Endometrial microvascular endothelial cells (primary cell): Measurements from ENCODE around the gene THSD7A. TPM values are rescaled to one million over a fixed set of nuclear protein-coding genes. Genes with fewer than 3 reads are reported as not detected.
"Not testable (repeated sequence)": the region's sequence is repeated elsewhere in the genome, so short reads cannot be mapped to it uniquely, and the experiment has no call there.

Source experiments
- in situ Hi-C: cut with HindIII; loops from 2 replicates; pipeline ENCODE4 v1.10.0; 2017; ENCODE audit warnings: low sequenced_read_pairs, low pct_unique_long_range_greater_than_20kb; ENCODE audit errors: inconsistent ontology term
- total RNA-seq: library from RNA; depleted of rRNA; stranded (reverse); fragments of >200 nt; gene quantifications from one replicate; pipeline ENCODE4 v1.2.3, GENCODE V29; 2015; ENCODE audit errors: inconsistent ontology term

Gene THSD7A
- total RNA-seq, 1 donor from 2014 or later, result 3.6 TPM

GRCh38 chr7:11570205-11570604 is 261.8 kb downstream of the THSD7A start:
- in situ Hi-C loops, result no loop called here

DNA sequence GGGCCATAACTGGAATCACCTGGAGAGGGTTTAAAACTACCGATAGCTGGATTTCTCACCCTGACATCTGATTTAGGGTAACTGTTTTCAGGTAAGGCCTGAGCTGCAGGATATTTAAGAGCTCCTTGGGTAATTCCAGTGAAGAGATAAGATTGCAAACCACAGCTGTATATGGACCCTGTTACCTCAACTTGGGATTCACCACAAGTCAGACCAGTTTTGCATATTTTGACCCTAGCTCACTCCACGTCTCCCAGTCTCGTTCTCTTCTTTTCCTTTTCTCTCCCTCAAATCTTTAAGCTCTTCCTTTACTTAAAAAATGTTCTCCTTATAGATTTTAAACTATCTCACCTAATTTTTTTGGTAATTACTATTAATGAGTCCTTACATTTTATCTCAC is 264.4 kb downstream of the THSD7A start:
- in situ Hi-C loops, result no loop called here

DNA sequence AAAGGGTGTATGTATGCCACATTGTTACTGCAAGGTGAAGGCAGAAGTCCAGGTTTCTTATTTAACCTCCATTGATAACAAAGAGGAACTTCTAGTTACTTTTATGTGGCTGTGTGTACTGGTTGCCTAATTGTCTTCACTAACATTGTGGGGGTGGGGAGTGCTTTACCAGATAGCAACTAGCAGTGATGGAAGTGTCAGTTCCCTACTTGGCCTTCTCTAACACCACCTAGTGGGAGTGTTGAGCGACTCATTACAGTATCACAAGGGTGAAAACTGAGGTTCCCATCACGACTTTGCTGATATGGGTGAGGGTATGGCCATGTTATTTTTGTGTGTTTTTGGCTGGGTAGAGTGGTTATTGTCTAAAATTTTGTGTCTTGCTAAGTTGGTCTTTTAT is 274.4 kb downstream of the THSD7A start:
- in situ Hi-C loops, result no loop called here

DNA sequence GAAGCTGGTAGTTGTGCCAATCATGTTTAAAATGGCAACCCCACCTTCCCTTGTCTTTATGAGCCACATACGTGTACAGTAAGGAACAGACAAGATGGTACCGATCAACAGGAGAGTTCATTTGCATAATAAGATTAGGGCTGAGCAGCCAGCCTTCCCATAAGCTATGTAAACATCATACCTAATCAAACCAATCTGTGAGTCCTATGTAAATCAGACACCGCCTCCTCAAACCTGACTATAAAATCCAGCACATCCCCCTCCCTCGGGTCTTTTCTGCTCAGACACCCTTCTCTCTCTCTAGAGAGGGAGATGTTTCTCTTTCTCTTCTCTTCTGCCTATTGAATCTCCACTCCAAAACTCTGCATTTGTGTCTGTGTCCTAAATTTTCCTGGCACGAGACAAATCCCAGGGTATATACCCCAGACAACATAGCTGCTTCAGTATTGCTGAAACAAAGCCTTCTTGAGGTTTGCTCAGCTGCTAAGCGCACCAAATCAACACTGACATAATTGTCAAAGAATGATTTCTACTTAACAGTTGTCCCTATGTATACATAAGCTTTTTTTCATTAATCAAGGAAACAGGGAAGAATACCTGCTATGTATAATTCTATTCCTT is 279.2 kb downstream of the THSD7A start:
- in situ Hi-C loops, result no loop called here

- in situ Hi-C loops, result no loop called here
Measured at GRCh38 chr7:11551470-11551869, 280.5 kb downstream of the THSD7A start.

GRCh38 chr7:11548532-11548931 is 283.5 kb downstream of the THSD7A start:
- in situ Hi-C loops, result no loop called here

- in situ Hi-C loops, result no loop called here
Measured at GRCh38 chr7:11541330-11541729, 290.7 kb downstream of the THSD7A start.

- in situ Hi-C loops, result no loop called here
Measured at GRCh38 chr7:11540271-11540761, 291.7 kb downstream of the THSD7A start.

- in situ Hi-C loops, result no loop called here
Measured at GRCh38 chr7:11539853-11540252, 292.1 kb downstream of the THSD7A start.

GRCh38 chr7:11538751-11539299 is 293.2 kb downstream of the THSD7A start:
- in situ Hi-C loops, result no loop called here

DNA sequence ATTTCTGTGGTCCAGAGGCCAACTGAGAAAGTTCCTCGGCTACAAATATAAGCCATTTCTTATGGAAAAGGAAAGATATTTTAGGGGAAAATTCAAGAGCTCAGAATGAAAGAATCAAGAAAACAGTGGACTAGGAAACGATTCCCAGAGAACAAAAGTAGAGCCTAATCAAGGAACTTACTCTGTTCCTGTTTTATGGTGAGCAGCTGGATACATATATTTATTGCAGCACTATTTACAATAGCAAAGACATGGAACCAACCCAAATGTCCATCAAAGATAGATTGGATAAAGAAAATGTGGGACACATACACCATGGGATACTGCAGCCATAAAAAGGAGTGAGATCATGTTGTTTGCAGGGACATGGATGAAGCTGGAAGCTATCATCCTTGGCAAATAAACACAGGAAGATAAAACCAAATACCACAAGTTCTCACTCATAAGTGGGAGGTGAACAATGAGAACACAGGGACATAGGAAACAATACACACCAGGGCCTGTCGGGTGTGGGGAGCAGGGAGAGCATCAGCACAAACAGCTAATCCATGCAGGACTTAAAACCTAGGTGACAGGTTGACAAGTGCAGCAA is 298.7 kb downstream of the THSD7A start:
- in situ Hi-C loops, result no loop called here

GRCh38 chr7:11529382-11529781 is 302.6 kb downstream of the THSD7A start:
- in situ Hi-C loops, result no loop called here

DNA sequence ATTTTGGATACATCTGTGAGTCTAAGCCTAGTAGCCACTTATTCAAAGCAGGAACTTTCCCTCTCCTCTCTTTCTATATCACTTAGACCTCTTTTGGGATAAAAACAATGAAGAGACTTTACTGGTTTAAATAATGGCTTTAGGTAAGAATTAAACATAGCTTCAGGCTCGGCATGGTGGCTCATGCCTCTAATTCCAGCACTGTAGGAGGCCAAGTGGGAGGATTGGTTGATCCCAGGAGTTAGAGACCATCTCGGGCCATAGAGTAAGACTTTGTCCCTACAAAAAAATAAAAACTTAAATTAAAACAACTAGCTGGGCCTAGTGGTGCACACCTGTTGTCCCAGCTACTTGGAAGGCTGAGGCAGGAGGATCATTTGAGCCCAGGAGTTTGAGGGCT is 304.3 kb downstream of the THSD7A start:
- in situ Hi-C loops, result no loop called here

GRCh38 chr7:11524476-11525397 is 307.3 kb downstream of the THSD7A start:
- in situ Hi-C loops, result no loop called here

- in situ Hi-C loops, result not testable (repeated sequence)
Measured at GRCh38 chr7:11521964-11522499, 310.0 kb downstream of the THSD7A start.

DNA sequence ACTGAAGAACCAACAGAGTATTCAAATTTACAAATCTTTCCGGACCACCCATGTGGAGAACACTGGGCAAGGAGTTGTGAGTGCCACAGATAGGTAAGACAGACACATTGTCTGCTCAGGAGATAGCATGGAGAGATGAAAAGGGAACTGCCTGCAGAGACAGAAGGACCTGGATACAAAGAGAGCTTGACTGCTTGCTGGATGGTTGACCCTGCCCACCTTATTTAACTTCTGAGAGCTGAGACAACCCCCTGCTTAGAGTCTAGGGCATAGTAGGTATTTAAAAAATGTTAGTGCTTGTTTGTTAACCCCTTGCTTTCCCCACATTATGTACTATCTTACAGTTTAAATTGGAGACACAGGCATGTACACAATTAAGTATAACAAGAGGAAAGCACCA is 314.1 kb downstream of the THSD7A start:
- in situ Hi-C loops, result no loop called here

- in situ Hi-C loops, result no loop called here
Measured at GRCh38 chr7:11516328-11516727, 315.7 kb downstream of the THSD7A start.

- in situ Hi-C loops, result no loop called here
Measured at GRCh38 chr7:11513460-11513859, 318.5 kb downstream of the THSD7A start.

DNA sequence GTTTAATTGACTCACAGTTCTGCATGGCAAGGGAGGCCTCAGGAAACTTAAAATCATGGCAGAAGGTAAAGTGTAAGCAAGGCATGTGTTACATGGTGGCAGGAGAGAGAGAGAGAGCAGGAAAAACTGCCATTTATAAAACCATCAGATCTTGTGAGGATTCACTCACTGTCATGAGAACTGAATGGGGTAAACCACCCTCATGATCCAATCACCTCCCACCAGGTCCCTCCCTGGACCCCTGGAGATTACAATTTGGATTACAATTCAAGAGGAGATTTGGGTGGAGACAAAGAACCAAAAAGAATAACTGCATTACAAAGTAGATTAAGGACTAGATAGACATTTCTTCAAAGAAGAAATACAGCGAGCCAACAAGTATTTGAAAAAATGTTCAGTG is 324.1 kb downstream of the THSD7A start:
- in situ Hi-C loops, result no loop called here
